ENCODE results near the gene SCPEP1.

Gene SCPEP1

GRCh38 chr17:56987283-56987834 is 9.4 kb downstream of the SCPEP1 start:
- no peak for DNase-seq (ENCODE audit: low read depth)

GRCh38 chr17:56988901-56989572 is 11.1 kb downstream of the SCPEP1 start:
- DNase-seq (ENCODE audit: low read depth) = no peak
- no peak overlapping the region for H3K4me3 ChIP-seq (ENCODE audit: control insufficient read depth, low read depth, low read length)
- no peak for TF ChIP-seq CTCF (IDR thresholded peaks at IDR 0.05; ENCODE audit: control insufficient read depth, insufficient read depth, low read depth, low read length, missing control alignments)

More at GRCh38 chr17:56987283-56987834, 9.4 kb downstream of the SCPEP1 start:
- H3K4me3 ChIP-seq (ENCODE audit: control insufficient read depth, low read depth, low read length) = no peak overlapping the region
- TF ChIP-seq CTCF (IDR thresholded peaks at IDR 0.05; ENCODE audit: control insufficient read depth, insufficient read depth, low read depth, low read length, missing control alignments) = no peak

GRCh38 chr17:56992364-56992763 is 14.4 kb downstream of the SCPEP1 start:
- no peak for TF ChIP-seq CTCF (IDR thresholded peaks at IDR 0.05; ENCODE audit: control insufficient read depth, insufficient read depth, low read depth, low read length, missing control alignments)
- no peak overlapping the region for H3K4me3 ChIP-seq (ENCODE audit: control insufficient read depth, low read depth, low read length)
- no peak for DNase-seq (ENCODE audit: low read depth)

- peak; percentile 20 for DNase-seq (ENCODE audit: low read depth)
- TF ChIP-seq CTCF (IDR thresholded peaks at IDR 0.05; ENCODE audit: control insufficient read depth, insufficient read depth, low read depth, low read length, missing control alignments) = no peak
- no peak overlapping the region for H3K4me3 ChIP-seq (ENCODE audit: control insufficient read depth, low read depth, low read length)
These were observed 16.3 kb downstream of the SCPEP1 start for GRCh38 chr17:56994009-56994792.

GRCh38 chr17:56995766-56996165 is 17.8 kb downstream of the SCPEP1 start:
- H3K4me3 ChIP-seq (ENCODE audit: control insufficient read depth, low read depth, low read length) = no peak overlapping the region
- TF ChIP-seq CTCF (IDR thresholded peaks at IDR 0.05; ENCODE audit: control insufficient read depth, insufficient read depth, low read depth, low read length, missing control alignments) = no peak
- no peak for DNase-seq (ENCODE audit: low read depth)

GRCh38 chr17:56997313-56997712 is 19.4 kb downstream of the SCPEP1 start:
- no peak for DNase-seq (ENCODE audit: low read depth)
- TF ChIP-seq CTCF (IDR thresholded peaks at IDR 0.05; ENCODE audit: control insufficient read depth, insufficient read depth, low read depth, low read length, missing control alignments) = no peak
- no peak overlapping the region for H3K4me3 ChIP-seq (ENCODE audit: control insufficient read depth, low read depth, low read length)

Data from AG09309 (cell line).